ENCODE data around the gene JOSD2.

JOSD2 gene

DNA sequence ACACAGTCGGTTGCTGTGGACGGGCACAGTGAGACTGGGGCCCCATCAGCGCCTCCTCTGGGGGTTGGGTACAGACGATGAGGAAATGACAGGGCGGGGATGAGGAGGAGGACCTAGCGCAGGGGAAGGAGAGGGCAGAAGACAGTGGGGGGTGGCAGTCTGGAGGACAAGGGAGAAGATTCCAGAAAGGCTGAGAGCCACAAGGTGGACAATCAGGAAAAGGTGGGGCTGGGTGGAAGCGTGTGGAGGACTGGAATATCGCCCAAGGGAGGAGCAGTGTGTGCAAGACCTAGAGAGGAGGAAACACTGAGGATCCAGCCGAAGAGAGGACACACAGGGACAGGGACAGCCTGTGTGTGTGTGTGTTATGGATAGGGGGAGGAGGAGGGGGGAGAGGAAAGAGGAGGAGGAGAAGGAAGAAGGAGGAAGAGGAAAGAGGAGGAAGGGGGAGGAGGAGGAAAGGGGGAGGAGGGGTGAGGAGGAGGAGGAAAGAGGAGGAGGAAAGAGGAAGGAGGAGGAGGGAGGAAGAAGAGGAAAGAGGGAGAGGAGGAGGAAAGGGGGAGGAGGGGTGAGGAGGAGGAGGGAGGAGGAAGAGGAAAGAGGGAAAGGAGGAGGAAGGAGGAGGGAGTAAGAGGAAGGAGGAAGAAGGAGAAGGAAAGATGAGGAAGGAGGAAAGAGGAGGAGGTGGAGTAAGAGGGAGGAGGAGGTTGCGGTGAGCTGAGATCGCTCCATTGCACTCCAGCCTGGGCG lies 18.5 kb downstream of the JOSD2 start:
- DNase-seq: no peak

DNA sequence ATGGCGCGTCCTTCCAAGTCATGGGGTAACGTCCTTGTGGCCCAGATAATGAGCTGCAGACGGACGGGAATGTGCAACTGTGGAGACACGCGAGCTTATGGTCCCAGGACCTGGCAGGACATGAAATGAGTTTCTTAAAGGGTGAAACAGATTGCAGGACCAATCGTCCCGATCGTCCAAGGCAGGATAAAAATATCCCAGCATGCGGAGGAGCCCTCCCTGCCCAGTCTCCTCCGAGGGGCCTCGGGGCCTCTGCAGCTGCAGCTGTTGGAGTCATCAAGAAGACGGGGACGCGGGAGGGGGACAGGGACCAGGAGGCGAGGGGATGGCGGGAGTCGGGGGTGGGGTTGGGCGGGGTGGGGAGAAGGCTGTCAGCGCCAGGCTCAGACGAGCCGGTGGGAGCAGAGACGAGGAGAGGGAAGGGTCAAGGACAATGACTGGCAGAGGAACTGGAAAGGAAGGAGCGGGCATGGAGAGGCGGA lies 20.0 kb downstream of the JOSD2 start:
- peak; percentile 80 for DNase-seq

DNA sequence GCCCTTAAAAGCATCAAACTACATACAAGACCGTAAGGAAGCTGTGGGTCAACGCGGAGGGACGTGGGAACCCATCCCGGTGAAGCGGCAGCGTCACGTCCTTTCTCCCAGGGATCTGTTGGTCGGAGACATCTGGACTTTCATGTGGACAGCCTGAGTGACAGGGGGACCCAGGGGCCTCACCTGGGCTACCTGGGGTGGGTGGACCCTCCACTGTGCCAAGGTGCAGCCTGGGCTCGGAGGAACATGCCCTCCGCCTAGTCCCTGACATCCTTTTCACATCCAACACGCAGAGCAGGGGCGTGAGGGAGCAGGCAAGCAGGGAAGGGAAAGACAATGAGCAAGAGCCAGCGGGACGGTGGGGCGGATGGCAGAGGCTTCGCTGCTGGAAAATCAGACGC lies 20.6 kb downstream of the JOSD2 start:
- no peak for DNase-seq

DNA sequence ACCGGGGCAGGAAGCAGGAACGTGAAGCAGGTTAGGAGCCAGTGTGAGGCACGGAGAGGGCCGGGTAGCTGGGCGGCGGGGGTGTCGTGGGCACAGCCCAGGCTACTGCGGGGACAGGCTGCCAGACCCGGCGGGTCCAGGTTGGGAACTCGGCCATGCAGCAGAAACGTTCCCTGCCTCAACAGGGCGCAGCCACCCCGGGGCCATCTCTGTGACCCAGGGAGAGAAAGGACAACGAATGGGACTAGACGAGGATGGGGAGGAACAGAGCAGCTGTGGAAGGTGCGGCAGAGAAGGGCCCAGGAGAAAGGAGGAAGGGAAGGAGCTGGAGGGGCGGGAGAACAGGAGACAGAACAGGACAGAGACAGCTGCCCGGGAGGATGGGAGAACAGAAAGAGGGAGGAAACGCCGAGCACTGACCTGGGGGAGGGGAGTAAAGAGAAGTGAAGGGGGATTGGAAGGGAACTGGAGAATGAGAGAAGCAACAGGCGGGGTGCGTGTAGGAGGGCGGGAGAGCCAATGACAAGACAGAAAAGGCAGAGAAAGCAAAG lies 21.5 kb downstream of the JOSD2 start:
- no peak for DNase-seq

DNA sequence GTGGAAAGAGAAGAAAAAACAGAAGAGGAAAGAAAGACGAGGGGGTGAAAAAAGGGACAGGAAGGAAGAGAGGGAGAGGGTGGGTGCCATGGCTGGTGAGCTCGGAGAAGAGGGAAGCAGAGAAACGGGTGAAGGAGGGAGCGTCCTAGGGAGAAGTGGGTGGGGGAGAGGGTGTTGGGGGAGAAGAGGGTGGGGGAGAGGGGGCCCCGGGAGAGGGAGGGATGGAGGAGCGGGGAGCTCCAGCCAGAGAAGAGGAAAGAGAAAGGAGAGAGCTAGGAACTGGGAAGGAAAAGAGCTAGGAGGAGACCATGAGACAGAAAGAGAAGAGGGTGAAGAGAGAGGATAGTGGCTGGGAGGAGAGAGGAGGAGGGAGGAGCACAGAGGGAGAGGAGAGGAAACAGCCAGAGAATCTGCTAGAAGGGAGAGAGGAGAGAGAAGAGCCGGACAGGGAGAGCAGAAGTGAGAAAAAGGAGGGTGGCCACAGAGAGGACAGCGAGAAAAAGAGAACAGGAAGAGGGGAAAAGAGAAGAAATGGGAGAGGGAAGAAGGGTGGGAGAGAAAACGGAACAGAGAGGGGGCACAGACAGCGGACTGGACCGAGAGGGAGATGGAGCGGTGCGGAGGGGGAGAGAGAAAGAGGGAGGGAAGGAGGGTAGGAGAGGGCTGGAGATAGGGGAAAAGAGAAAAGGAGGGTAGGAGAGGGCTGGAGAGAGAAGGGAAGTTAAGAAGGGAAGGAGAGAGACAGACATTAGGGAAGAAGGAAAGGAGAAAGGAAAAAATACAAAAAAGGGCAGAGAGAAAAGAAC lies 22.4 kb downstream of the JOSD2 start:
- no peak for DNase-seq

DNA sequence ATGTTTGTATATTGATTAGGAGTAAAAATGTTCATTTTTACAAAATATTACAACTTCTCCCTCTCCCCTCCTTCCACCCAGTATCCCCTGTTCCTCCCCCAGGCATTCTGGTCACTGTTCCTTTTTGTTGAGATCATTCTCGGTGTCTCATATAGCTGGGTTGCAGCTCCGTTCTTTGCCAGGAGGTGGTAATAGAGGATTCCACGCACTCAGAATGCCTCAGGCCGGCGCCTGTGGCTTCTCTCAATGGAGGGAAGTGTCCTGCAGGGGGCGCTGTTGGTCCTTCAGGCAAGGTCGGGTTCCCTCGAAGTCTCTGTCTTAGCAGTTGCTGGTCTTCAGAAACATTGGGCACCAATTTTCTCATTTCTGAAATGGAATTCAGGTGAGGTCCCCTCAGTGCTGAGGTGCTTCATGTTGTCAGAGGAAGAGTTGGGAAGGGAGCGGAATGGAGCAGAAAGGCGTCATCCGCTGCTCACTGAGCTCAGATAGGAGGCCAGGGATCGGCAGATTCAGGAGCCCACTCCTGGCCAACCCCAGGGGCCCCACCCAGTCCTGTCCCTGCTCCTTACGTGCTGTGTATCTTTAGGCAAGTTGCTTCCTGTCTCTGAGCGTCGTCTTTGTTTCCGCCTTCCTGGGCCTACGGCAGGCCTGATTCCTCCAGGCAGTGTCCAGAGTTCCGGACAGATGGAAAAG lies 24.0 kb downstream of the JOSD2 start:
- DNase-seq: no peak

DNA sequence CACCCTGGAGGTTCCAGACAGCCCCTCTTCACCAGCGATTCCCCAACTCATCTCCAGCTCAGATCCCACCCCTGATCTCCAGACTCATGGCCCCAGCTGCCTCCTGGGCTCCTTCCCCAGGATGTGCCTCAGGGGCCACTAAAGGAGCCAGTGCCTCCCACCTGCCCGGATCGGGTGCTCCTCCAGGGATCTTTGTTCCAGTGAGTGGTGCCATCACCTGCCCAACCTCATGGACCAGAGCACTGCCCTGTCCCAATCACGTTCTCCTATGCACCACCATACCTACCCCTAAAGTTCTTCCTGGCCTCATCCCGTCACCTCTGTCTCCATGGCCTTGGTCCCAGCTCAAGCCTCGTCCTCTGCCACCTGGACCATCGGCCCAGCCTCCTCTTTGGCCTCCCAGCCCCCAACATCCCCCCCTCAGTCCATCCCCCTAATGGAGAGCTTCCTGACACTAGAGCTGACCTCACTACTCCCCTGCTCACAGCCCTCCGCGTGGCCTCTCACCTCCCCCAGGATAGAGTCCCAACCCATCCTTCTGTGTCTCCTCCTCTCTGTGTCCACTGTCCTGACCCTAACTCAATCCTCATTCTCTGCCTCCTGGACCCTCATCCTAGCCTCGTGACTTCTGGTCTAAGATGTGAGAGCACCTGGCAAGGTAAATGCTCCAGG lies 25.6 kb downstream of the JOSD2 start:
- DNase-seq: no peak

DNA sequence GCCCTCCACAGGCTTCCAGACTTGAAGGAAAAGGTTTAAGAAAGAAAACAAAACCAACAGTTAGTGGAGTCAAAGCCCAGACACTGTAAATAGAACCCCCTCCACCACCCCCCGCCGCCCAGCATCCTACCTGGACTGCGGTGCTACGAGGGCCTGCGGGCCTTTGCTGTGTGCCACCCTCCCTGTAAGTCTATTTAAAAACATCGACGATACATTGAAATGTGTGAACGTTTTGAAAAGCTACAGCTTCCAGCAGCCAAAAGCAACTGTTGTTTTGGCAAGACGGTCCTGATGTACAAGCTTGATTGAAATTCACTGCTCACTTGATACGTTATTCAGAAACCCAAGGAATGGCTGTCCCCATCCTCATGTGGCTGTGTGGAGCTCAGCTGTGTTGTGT lies 28.1 kb downstream of the JOSD2 start:
- no peak for DNase-seq

DNA sequence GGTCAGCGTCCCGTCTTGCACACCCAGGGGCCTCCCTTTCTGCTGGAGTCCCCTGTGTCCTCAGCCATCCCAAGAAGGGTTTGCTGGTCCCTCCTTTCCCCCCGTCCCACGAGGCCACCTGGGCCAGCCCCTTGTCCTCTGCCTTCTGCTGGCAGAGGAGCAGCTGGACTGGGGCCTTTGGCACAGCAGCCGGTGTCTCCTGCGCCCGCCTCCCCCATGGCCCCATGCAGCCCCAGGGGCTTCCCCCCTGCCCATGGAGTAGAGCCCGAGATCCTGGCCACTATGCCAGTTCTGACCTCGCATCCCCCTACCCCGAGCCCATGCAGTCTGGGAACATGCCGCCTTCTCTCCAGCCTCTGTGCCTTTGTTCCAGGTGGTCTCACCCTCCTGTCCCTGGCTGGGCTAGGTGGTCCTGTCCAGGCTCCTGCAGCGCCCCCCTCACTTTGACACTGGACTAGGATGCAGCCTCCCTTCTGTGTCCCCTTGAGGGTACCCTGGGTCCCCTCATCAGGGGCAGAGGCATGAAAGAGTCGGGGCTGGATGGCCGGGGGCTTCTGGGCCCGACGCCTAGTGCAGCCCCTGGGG lies 28.6 kb downstream of the JOSD2 start:
- DNase-seq: no peak

DNA sequence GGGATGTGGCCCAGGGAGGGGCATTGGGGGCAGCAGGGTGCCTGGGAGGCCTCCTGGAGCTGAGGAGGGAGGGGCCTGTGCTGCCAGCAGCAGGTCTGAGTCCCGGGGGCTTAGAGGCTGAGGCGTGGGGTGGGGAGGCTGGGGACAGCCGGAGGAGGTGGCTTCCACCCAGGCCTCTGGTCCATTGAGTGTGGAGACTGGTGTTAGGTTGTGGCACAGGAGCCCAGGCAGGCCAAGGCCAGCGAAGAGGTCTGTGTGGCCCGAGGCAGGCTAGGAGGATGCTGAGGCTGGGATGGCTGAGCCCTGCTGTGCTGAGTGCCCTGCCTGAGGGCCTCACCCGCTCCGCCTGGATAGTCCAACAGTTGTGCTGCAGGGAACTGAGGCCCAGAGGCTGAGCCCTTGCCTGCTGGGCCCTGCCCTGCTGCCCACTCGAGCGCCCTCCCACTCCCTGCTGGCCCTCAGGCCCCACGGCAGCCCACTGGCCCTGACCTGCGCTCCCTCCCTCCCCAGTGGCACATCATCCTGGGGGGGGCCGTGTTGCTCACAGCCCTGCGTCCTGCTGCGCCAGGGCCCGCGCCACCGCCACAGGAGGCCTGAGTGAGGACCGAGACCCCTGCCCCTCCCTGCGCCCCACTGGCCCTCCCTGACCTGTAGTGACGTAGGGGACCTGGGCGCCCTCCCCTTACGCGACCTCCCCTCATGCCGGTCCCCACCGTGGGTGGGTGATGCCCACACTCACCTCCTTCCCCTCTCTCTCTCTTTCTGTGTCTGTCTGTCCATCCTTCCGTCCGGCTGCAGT lies 29.4 kb downstream of the JOSD2 start:
- DNase-seq: no peak

DNA sequence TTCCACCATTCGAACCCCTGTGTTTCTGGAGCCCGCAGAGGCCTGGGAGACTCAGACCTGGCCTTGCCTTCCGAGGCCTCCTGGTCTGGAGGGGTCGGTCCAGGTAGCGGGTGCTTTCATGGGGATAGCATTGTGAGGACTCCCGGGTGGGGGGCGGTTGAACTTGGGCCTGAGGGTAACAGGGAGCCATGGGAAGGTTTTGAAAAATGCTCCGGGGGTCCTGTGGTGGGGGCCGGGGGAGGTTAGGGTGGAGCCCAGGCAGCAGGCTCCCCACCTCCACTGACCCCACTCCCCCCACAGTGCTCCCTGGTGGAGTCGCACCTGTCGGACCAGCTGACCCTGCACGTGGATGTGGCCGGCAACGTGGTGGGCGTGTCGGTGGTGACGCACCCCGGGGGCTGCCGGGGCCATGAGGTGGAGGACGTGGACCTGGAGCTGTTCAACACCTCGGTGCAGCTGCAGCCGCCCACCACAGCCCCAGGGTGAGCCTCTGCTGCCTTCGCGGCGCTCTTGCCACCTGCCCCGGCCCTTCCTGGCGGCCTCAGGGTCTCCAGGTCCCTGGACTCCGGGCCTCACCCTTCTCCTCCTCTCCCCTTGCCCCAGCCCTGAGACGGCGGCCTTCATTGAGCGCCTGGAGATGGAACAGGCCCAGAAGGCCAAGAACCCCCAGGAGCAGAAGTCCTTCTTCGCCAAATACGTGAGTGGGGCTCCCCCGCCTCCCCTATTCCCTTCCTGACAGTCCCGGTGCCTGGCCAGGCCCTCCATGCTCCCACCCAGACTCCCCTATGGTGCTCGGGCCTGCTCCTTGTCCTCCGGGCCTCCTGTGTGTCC lies 30.5 kb downstream of the JOSD2 start:
- DNase-seq: no peak

DNA sequence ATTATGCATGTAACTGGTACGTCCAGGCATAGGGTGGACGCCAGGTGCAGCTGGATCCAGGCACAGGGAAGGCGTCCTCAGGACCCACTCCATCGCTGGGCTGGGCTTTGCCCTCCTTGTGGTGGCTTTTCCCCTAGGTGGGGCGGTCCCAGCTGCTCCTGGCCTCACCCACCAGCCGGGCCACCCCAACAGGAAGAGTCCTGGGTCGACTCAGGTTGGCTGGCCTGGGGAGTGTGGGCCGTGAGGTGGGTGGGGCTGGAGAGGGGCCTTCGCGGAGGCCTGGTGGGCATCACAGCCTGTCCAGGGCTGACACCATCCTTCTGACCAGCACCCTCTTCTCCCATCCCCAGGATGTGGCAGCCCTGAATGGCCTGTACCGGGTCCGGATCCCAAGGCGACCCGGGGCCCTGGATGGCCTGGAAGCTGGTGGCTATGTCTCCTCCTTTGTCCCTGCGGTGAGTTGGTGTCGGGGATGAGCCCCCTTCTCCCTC lies 31.2 kb downstream of the JOSD2 start:
- DNase-seq: no peak

DNA sequence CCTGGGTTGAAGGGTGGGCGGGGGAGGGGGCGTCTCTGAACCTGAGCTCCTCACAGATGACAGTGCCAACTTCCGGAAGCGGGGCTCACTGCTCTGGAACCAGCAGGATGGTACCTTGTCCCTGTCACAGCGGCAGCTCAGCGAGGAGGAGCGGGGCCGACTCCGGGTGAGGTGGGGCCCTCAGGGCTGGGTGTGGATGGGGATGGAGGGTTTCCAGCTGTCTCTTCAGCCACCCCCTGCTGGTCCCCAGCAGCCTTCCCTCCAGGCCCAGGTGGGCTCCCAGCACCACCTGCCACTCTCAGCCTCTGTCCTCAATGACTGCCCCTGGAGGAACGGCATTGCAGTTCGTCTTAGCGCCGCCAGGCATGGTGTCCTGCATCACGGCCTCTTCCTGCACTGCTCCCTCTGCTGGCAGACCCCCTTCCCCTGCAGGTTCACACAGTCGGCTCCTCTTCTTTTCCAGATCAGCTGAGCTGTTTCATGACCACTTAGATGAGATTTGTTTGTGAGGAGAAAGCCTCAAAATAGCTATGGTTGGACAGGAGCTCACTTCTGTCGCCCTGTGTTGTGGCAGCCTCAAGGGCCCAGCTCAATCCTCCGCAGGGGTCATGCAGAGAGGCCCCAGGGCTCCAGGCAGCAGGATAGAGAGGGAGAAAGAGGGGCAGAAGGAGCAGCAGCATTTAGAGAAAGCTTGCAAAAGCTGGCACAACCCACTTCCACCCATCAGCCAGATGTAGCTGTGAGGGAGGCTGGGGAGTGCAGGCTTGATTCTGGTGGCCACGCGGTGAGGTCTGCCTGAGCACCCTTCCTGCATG lies 31.9 kb downstream of the JOSD2 start:
- DNase-seq: no peak

DNA sequence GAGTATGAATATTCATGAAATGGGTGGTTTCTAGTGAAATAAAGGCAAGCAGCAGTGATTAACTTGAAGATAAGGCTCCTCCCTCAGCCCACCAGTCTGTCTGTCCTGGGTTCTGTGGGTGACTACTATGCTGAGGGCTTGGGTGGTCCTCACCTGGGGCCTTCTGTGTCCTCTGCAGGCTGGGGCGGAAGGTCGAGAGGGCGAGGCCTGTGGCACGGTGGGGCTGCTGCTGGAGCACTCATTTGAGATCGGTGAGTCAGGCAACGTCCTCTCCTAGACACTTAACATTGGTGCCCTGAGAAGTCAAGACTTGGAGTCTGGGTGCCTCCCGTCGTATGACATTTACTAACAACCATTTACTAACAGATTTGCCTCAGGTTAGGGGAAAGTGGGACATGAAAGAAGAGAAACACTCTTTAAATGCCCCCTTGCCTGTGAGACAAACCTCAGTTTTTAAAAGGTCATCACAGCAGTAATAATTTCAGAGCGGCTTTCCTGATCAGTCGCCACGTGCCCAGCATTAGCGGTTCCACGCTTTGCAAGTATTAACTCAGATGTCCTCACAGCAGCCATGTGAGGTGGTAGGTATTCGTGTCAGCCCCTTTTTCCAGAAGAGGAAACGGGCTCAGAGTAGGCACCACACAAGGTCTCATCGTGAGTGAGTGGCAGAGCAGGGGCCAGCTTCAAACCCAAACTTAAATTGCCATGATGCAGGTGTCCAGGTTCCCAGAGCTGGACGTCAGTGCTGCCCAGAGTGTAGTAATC lies 33.1 kb downstream of the JOSD2 start:
- DNase-seq: no peak

DNA sequence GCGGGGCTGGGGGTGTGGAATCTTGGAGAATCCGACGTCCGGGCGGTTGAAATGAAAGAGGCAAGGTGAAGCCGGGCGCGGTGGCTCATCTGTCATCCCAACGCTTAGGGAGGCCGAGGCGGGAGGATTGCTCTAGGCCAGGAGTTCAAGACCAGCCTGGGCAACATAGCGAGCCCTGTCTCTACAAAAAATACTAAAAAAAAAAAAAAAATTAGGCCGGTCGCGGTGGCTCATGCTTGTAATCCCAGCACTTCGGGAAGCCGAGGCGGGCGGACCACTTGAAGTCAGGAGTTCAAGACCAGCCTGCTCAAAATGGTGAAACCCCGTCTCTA lies 34.1 kb downstream of the JOSD2 start:
- no peak for DNase-seq

DNA sequence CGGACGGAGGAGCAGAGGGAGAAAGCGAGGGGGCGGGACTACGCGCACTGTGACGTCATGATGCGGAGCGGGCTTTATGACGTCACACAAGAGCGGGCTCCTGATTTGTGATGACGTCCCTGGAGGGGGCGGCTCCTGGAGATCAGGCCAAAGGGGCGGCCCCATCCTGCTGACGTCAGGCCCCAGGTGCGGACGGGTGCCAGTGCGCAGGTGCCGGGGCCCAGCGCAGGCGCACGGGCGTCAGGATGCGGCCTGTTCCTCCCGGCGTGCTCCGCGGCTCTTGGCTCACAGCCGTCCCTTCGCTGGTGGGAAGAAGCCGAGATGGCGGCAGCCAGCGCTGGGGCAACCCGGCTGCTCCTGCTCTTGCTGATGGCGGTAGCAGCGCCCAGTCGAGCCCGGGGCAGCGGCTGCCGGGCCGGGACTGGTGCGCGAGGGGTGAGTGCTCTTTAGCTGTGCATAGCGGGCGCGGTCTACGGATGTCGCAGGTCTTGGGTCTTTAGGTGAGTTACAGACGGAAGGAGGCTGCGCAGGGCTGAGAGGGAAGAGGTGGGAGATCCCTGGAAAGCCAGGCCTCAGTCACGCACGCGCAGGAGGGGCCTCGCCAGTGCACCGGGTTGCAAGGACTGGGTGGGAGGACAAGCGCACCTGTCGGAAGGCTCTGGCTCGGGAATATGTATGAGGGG lies 34.6 kb downstream of the JOSD2 start, which contains the start of the genes EMC10 and GARIN5A:
TSS of gene EMC10 (plus strand) at position 284 of the 683 bp plus-strand sequence. CDS start at position 322, 38 bp downstream.
TSS of gene GARIN5A (minus strand) at position 625 of the 683 bp plus-strand sequence. CDS start at position 165, 460 bp downstream.
- DNase-seq: peak; percentile 95

DNA sequence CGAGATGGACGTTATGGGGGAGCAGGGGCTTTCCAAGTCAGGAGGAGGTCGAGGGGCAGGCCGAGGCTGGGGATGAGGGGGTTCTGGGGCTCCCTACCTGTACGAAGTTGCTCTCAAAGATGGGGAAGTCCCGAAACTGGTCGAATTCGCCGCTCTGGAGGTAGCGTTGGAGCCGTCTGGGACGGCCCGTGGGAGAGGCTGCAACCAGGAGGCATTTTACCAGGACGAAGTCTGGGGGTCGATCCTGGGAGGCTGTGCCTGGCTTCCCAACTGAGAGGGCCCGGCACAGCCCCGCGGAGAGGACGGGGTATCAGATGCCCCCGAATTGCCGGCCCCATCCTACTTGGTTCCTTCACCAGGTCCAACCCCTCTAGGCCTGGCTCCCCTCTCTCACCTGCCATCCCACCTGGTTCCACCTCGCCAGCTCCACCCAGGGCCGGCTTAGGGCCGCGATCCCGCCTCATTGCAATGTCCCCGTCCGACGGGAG lies 35.2 kb downstream of the JOSD2 start:
- DNase-seq: no peak

DNA sequence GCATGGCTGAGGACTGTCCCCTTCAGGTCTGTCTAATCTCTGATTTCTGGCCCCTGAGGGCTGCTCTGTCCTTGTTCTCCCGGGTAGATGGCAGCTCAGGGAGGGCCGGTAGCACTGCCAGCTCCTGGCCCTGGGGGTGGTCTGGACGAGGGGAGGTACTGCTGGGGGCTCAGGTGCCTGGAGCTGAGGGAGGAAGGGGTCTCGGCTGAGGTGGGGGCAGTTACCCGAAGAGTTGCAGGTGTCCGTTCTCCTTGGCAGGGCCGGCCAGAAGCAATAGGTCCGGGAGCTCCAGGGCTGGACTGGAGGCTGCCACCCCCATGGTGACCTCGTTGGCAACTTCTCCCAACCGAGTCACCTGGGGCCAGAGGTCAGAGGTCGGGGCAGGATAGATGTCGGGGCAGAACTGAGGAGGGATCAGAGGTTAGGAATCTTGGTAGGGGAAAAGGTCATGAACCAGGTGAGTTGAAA lies 35.9 kb downstream of the JOSD2 start:
- no peak for DNase-seq
